ENCODE results near the gene SKAP1.

- no peak for TF ChIP-seq CSDC2 (CRISPR knock-in tag; IDR thresholded peaks at IDR 0.05)
- TF ChIP-seq ZNF8 (CRISPR knock-in tag; IDR thresholded peaks at IDR 0.05) = no peak
- TF ChIP-seq, protein P1, sequence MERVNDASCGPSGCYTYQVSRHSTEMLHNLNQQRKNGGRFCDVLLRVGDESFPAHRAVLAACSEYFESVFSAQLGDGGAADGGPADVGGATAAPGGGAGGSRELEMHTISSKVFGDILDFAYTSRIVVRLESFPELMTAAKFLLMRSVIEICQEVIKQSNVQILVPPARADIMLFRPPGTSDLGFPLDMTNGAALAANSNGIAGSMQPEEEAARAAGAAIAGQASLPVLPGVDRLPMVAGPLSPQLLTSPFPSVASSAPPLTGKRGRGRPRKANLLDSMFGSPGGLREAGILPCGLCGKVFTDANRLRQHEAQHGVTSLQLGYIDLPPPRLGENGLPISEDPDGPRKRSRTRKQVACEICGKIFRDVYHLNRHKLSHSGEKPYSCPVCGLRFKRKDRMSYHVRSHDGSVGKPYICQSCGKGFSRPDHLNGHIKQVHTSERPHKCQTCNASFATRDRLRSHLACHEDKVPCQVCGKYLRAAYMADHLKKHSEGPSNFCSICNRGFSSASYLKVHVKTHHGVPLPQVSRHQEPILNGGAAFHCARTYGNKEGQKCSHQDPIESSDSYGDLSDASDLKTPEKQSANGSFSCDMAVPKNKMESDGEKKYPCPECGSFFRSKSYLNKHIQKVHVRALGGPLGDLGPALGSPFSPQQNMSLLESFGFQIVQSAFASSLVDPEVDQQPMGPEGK (CRISPR knock-in tag; IDR thresholded peaks at IDR 0.05; ENCODE audit: borderline replicate concordance) = no peak
- no peak for TF ChIP-seq CSRNP3 (CRISPR knock-in tag; IDR thresholded peaks at IDR 0.05)
- TF ChIP-seq ZFP3 (CRISPR knock-in tag; IDR thresholded peaks at IDR 0.05) = no peak
- TF ChIP-seq ZFP30 (CRISPR knock-in tag; IDR thresholded peaks at IDR 0.05) = no peak
- TF ChIP-seq, protein P2, sequence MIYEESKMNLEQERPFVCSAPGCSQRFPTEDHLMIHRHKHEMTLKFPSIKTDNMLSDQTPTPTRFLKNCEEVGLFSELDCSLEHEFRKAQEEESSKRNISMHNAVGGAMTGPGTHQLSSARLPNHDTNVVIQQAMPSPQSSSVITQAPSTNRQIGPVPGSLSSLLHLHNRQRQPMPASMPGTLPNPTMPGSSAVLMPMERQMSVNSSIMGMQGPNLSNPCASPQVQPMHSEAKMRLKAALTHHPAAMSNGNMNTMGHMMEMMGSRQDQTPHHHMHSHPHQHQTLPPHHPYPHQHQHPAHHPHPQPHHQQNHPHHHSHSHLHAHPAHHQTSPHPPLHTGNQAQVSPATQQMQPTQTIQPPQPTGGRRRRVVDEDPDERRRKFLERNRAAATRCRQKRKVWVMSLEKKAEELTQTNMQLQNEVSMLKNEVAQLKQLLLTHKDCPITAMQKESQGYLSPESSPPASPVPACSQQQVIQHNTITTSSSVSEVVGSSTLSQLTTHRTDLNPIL (CRISPR knock-in tag; IDR thresholded peaks at IDR 0.05; ENCODE audit: low read depth) = no peak
- TF ChIP-seq GLIS3 (CRISPR knock-in tag; IDR thresholded peaks at IDR 0.05) = no peak
- no peak for TF ChIP-seq ISL1 (CRISPR knock-in tag; IDR thresholded peaks at IDR 0.05)
- TF ChIP-seq ZNF565 (CRISPR knock-in tag; conservative IDR thresholded peaks at IDR 0.05; ENCODE audit: low read depth) = no peak
- no peak for TF ChIP-seq ZNF70 (CRISPR knock-in tag; IDR thresholded peaks at IDR 0.05)
- TF ChIP-seq RARB (CRISPR knock-in tag; IDR thresholded peaks at IDR 0.05) = no peak
- no peak for TF ChIP-seq PPARA (CRISPR knock-in tag; IDR thresholded peaks at IDR 0.05; ENCODE audit: borderline replicate concordance)
Observed at GRCh38 chr17:48152289-48152688, 277.7 kb downstream of the SKAP1 start.

Data from SK-N-SH treated with all-trans-retinoic acid at 6 μM for 48 hours (cell line).